ENCODE data around the gene RASSF4.

Gene RASSF4

DNA sequence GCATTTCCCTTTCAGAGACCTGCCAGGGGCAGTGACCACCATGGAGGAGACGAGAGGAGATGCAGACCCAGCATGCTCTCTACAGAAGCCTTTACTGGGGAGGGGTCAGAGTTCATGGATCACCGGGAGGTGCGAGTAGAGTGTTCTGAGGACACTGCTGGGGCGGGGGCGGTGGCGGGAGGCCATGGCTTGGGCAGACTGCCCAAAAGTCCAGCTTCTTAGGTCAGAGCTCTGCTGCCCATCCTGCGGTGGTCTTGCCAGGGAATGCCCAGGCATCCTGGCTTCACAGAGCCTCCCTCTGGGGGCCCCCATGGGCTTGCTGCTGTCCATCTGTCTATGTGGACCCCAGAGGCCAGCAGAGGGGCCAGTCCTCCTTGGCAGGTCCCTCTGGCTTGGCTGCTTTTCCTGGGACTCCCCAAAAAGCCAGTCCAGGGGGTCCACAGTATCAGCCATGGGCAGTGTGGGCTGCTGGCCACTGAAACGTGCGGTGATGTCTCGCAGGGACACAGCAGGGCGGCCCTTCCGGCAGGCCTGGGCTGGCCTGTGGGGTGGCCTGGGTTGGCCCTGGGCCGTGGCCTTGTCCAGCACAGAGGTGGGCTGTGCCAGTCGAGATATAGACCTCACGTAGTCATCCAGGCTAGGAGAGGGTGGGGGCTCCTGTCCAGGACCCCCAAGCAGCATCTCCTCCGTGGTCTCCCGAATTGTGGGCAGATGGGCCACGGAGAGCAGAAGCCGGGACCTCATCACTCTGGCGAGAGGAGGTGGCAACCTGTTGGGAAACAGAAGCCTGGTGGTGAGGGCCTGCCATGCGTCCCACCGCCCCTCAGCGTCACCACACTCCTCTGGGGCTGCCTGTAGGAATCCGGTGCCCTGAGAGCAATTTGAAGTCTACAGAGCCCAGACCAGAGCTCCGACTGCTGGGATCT lies 17.9 kb downstream of the RASSF4 start:
- no peak for DNase-seq

DNA sequence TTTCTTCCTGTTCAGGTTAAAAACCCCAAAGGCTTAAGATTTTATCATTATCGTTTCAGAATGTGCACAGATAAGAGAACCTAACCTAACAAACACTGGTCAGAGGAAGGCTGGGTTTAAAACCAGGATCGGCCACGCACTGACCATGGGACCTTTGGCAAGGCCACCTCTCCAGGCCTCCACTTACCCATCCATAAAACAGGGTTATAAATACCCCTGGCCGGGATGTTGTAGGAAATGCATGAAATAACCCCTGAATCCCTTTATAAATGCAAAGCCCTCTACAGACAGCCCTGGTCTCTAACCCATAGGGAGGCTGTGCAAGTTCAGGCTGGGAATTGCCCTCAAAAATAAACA lies 18.6 kb downstream of the RASSF4 start:
- DNase-seq = no peak

DNA sequence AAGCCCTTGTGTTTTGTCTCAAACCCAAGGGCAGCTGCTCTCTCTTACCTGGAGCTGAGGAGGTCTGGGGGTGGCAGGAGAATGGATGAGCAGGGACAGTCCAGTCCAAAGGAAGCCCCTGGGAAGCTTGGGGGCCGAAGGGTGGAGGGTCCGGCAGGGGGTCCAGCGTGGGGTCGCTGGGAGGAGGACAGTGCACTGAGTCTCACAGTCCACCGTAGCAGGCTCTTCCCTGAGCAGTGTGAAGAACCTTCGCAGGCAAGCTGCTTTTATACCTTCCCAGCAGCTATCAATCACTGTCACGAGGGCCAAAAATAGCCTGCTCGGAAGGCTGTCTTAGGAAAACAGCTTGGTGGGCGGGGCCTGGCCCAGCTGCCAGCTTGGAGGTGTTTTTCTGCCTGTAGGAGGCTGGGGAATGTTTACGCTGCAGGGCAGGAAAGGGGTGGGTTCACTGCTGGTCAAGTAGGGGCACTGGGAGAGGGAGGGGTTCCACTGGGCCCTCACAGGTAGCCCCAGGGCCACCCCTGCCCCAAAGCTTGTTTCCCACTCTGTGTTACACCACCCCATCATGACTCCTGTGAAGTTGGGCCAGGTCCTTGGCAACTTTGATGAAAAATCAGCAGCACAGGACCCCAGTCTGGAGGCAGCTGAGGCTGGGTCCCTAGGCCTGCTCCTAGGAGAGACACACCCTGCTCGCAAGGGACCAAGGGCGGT lies 19.1 kb downstream of the RASSF4 start, which contains the start of gene DEPP1:
Gene DEPP1 (minus strand): TSS at position 240 of the 711 bp plus-strand sequence. CDS start 779 bp downstream, outside the sequence.
- DNase-seq = no peak

DNA sequence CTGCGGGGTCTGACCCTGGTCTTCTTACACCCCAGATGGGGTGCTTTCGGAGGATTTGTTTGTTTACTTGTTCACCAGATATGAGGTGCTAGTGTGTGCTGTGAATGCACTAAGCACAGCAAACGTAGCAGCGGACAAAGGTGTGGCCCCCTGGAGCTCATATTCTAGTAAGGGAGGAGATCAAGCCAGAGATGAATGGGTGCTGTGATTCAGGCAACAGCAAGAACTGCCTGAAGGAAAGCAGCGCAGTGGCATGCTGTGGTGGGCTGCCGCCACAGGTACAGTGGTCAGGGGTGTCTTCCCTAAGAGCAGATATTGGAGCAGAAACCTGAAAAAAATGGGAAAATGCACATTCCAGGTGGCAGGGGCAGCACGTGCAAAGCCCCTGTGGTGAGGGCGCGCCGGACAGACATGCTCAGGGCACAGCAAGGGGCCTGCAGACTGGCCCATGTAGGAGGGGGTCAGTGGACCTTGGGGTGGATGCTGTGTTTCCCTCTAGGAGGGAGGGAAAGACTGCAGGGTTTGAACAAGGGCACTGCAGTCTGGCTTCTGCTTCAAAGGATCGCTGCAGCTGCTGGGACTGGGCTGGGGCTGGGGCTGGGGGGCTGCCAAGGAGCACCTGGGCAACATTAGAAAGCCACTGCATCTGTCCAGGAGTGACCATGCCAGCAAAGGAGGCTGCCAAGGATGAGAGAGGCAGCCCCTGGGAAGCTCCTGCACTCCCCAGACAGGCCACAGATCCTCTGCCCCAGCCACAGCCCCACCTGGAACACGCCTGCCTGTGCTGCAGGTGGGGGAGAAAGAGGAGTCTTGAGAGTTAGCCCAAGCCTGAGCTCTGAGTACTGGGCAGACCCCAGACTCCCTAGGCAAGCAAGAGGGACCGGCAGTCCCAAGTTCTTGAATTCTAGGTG lies 19.9 kb downstream of the RASSF4 start:
- DNase-seq = no peak

DNA sequence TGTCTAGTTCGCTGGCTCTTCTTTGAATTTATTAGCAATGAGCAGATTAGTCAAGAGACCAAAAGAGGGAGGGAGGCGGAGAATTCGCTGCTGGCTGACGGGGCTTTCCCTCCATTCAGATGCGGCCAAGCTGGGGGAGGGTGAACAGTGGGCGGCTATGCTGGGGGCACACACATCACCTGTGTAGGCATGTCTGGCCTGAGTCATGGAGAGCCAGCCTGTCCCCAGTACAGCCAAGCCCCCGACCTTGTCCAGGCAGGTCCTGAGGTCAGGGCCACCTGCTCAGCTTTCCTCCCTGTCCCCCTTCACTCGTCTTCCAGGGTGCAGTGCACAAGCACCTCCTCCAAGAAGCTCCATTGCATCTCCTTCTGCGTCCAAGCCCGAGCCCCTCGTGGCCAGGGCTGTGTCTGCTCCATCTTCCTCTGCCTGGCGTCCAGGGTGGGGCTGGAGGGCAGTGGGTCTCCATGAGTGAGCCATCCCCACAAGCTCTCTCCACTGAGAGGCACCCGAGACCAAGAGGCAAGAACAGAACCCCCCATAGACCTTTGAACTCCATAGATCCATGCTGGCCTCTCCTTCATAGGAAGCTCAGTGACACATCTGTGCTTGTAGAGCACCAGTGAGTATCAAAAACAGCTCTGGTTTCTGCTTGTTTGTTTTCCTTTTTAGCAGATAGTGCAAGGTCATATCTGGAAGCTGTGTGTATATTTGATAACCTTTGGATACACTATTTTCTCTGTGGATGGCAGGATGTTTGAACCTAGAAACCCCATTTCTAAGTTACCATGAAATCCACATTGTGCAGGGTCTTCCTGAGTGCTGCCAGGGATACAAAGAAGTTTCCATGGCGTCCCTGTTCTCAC lies 20.9 kb downstream of the RASSF4 start:
- DNase-seq = no peak

DNA sequence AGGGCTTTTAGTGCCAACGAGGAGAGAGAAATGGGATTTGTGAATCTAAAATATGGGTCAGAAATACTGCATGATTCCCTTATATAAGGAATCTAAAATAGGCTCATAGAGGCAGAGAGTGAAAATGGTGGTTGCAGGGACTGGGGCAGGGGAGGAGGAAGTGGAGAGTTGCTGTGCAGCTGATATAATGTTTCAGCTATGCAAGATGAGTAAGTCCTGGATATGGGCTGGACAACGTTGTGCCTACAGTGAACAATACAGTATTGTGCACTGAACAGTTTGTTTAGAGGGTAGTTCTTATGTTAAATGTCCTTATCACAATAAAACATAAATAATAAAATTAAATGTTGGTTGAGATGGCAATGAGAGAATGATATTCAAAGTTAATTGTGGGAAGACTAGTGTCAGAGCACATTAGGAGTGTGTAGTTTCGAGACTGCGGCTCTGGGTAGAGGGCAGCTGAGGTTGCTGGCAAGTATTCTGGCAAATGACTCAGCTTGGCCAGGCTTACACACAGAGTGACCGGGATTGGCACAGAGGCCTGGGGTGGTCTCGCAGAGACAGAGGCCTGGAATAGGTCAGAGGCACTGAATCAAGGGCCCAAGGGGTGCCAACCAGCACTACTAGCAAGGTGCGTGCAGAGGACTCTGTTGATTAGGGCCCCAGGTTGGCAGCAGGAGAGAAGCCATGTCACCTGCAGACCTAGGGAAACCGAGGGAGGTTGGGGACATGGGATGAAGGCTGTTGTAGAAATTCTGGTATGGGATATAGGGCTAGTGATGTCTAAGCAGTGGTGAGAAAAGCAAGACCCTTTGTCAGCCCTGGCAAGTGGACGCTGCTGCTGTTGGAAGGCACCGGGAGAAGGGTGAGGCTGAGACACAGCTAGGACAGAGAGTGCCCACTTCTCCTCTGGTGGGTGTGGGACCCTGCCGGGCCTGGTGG lies 21.8 kb downstream of the RASSF4 start:
- DNase-seq = no peak

DNA sequence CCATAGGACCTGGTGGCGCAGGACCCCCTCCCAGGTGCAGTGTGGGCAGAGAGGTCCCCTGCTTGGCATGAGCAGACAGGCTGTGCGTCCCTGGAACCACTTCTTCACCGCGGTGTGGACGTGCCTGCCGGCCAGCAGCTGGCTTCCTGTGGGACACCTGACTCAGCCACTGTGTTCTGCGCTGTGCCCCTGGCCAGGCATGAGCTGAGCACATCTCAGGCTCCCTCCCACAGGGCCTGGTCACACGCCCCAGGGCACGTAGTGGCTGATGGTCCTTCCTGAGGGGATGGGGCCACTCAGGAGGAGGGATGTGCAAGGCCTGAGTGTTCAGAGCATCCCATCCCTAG lies 22.5 kb downstream of the RASSF4 start:
- DNase-seq = no peak

DNA sequence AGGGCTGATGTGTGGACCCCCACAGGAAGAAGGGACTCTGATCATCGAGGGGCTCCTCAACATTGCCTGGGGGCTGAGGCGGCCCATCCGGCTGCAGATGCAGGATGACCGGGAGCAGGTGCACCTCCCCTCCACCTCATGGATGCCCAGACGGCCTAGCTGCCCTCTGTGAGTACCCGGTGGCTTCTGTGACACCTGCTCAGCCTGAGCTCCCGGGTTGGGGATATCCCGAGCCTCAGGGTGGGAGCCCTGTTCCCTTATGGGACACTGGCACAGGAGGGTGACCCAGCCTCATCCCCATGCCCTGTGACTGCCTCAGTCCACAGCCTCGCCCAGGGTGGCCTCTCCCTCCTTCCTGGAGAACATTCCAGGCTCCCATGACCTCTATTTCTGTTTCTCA lies 22.9 kb downstream of the RASSF4 start:
- DNase-seq = no peak

DNA sequence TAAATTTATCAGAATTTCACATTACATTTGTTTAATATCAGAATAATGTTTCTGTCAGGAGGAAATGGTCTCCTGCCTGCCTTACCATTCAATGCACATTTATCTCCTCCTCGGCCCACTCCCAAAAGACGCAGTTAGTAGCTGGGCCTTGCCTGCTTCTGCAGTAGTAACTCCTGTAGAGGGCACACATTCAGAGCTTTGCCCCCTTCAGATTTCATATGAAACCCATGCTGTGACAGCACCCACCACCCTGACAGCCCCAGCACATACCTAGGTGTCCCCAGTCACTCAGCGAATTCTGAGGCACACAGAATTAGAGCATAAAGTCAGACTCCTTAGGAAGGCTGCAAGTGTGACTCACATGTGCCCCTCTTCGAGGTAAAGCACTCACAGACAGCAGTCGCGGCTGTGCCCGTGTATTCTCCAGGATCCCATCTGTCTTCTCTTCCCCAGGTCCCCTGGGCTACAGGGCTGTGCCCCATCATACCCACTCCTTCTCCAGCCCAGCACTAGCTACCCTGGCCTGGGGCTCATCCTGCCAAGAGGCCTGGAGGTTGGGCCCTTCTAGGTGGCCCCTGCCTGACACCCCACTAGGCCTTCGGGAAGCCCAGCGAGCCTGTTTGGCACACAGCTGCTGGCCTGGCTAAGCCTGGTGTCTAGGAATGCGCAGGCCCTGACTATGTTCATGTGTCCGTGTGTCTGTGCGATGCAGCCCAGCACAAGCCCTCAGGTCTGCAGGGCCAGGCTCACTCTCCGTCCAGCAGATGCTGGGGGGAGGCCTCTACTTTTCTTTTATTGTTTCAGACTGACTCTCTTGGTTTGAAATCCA lies 23.7 kb downstream of the RASSF4 start:
- no peak for DNase-seq

DNA sequence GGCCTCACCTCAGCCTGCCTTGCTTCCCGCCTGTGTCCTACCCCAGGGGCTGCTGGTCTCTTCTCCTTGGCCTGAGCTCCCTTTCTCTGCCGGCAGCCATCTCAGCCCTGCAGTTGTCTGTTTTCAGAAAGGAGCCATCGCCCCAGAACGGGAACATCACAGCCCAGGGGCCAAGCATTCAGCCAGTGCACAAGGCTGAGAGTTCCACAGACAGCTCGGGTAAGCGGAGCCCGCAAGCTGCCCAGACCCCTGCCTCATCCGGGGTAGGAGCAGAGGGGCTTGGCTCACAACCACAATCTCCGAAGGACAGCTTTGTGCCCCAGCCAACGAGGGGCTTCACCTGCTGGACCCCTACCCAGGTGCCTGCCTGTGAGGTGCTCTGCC lies 24.3 kb downstream of the RASSF4 start:
- DNase-seq = no peak

DNA sequence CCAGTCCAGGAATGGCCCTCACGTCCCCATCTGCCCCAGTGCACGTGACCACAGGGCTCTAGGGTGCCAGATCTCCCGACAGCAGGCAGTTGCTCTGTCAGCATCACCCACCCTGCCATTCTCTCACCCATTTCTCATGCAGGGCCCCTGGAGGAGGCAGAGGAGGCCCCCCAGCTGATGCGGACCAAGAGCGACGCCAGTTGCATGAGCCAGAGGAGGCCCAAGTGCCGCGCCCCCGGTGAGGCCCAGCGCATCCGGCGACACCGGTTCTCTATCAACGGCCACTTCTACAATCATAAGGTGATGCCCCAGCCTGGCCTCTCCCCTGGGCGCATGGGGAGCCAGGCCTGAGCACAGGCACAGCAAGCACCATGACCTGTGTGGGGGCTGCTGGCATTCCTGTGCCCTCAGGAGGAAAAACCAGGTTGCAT lies 25.1 kb downstream of the RASSF4 start:
- DNase-seq = no peak

DNA sequence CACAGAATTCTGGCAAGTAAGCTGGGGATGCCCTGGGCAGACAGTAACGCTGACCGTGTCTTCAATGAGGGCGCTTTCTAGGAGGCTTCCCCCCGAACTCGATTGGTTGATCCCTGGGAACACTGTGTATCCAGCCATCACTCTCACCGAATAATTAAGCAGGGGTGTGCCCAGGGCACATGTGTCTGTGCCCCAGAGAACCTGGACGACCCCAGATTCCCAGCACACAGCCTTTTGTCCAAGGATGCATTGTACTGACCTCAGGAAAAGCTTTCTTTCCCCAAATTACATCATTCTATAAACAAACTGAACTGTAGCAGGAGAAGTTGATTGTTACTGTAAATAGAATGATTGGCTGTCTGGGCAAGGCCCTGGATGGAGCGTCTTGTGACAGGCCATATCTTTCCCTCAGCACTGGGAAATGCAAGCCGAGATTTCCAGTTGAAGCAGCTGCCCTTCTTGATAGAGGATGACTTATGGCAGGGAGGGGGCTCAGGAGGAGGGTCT lies 25.6 kb downstream of the RASSF4 start:
- no peak for DNase-seq

DNA sequence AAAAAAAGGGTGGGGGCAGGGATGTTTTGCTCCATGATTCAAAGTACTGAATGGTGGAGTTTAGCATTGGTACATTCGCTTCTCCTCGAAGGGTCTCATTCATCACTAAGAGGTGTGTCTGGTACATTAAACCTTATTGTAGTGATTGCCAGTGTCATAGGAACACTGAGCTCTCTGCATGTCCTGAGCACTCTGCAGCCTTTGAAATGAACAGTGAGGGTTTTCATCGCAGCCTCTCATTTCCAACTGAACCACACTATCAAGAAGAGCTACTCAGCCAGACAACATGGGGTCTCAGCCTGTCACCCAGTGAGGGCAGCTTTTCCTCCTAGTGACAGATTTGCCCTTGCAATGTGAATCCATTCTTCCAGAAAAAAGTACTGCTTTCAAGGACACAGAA lies 26.6 kb downstream of the RASSF4 start:
- no peak for DNase-seq

DNA sequence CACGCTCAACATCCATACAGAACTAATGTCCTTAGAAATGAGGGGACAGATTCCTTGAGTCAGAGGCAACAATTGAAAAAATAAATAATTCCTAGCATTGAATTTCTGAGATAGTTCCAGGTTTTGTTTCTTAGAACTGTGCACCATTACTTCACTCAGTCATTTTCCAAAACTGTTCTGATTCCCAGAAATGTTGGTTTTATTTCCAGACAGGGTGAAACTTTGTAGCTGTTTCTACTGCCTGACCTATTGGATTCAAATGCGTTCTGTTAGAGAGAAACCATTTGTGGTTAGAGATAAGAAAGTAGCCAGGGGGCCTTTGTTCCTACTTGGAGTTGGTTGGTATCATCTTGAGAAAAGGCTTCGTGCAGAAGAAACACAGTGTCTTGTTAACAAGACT lies 27.1 kb downstream of the RASSF4 start:
- no peak for DNase-seq

DNA sequence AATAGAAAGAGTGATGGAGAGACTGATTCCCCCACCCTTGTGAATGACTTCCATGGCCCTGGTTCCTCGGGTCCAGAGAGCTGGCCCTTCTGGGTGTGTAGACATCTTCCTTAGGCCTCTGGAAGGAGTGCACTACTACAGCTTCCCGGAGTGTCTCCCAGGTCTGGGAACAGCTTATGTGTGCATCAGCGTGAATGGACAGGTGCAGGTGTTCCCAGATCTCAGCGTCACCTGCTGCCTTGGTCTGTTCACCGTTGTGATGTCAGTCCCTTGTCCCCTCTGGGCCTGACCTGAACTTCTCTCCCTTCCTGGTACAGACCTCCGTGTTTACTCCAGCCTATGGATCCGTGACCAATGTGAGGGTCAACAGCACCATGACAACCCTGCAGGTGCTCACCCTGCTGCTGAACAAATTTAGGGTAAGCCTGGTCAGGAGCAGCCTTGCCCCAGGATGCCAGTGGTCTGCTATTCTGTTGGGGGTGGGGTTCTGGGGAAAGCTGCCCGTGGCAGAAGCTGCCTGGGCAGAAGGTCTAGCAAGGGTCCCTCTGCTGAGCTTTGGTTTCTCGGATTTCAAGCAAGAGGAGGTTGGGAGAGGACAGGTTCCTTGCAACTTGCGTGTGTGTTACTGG lies 29.5 kb downstream of the RASSF4 start:
- no peak for DNase-seq

DNA sequence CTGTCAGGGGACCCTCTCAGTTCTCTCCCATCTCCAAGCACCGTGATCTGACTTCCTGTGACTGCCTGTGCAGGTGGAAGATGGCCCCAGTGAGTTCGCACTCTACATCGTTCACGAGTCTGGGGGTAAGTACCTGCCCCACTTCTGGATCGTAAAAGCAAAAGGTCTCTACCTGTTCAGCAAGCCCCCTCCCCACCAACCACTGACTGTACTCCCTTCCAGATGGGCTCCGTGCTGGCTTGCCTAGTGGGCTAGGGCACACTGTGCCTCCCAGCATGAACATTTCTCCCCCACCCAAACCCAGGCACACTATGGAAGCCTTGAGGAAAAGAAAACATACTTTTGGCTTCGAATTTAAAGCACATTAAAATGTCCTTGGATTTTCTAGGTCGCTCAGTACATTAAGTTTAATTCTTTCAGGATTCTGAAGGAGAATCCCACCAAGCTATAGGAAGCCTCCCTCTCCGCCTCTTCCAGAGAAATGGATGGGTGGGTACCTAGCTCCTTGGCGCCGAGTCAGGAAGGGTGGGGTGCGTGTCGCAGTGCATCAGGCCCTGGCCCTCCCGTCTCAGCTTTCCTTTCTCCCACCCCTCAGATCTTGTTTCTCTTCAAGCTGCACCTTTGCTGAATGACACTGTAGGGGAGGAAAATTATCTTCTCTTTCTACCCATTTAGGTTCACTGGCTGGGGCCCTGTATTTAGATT lies 30.1 kb downstream of the RASSF4 start:
- no peak for DNase-seq

DNA sequence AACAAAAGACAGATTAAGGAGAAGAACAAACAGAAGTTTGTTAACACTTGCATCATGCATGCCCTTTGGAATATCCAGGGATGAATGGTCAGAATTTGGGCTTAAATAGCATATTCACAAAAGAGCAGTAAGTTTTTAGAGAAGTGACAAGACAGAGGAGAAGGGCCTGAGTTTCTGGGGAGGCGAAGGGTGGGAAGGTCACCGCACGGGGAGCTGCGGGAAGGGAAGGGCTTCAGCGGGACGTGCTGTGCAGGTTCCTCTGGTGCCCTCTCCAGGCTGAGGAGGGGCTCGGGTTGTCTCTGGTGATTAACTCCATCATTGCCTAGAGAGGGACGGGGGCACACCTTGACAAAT lies 30.7 kb downstream of the RASSF4 start:
- DNase-seq = no peak

DNA sequence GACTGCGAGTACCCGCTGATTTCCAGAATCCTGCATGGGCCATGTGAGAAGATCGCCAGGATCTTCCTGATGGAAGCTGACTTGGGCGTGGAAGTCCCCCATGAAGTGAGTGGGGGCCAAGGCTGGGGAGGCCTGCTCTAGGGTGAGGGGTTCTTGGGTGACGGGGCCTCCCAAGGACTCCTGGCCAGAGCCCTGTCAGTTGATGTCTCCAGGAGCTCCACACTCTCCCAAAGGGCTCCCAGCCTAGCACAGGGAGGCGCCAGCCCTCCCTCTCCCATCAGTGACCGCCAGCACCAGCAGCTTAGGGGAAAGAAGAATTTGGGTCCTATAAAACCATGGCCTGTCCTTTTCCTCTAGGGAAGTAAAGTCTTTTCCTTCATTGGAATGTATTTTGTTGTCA lies 31.4 kb downstream of the RASSF4 start:
- no peak for DNase-seq

DNA sequence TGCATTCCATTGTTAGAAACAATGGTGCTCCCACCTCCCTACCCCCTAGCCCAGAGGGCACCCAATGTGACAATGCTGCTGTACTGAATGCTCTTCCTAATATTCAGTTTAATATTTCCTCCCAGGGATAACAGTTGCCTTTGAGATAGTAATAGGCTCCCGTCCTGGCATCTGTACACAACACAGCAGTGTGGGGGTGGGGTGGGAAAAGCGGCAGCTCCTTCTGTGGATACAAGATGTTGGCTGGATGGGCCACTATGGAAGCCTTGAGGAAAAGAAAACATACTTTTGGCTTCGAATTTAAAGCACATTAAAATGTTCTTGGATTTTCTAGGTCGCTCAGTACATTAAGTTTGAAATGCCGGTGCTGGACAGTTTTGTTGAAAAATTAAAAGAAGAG lies 32.0 kb downstream of the RASSF4 start:
- DNase-seq = no peak

Data from activated CD4-positive, CD25-positive, alpha-beta regulatory T cell (primary cell).